GM18517 (cell line): ENCODE results near the gene DPH3.

ENCODE experiments used
- ATAC-seq: cut with Tn5 transposase; IDR thresholded peaks from one replicate; pipeline ENCODE4 v1.9.1; 2021; ENCODE audit warnings: mild to moderate bottlenecking, moderate library complexity; ENCODE audit not compliant: unreplicated experiment

The DPH3 gene

GRCh38 chr3:16294844-16295243 is 30.1 kb upstream of the DPH3 start:
- no peak for ATAC-seq

DNA sequence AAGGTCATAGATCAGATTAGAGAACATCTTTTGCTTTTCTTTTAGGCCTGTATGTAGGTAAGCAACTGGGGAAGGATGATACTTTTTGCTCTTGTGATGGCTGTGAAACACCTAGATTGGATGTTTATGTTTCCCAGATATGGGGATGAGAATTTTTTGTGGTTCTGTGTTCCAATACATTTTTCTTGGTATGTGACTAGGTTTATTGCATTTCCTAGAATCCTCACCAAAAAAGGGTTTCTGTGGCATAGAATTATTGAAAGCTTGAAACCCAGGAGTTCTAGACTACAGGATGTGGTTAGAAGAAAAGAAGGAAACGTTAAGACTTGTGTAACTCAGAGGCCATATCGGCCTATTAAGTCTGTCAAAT is 26.1 kb upstream of the DPH3 start:
- peak; percentile 53 for ATAC-seq

- peak; percentile 35 for ATAC-seq
Measured at GRCh38 chr3:16290007-16290826, 25.5 kb upstream of the DPH3 start.

- ATAC-seq, result no peak
Measured at GRCh38 chr3:16289144-16289889, 24.6 kb upstream of the DPH3 start.

DNA sequence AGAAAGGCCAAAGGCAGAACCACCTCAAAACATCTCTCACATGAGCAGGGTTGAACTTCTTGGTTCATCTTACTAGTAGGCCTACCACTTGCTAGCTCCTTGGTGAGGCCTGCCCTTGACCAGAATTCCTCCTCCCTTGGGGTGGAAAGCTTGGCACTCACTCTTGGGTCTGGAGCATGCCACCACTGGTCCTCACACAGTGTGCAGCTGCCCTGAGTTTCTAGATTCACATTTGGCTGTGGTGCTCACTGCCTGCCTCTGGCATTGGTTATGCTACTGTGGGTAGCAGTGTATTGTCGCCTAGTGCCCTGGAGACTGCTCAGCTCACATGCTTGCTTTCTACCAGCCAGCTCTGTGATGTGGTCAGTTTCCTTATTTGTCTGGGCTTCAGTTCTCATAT is 23.9 kb upstream of the DPH3 start:
- ATAC-seq, result no peak

- ATAC-seq, result no peak
Measured at GRCh38 chr3:16286751-16287543, 22.2 kb upstream of the DPH3 start.

GRCh38 chr3:16286161-16286560 is 21.4 kb upstream of the DPH3 start:
- peak; percentile 48 for ATAC-seq

- no peak for ATAC-seq
Measured at GRCh38 chr3:16284633-16285032, 19.9 kb upstream of the DPH3 start.

DNA sequence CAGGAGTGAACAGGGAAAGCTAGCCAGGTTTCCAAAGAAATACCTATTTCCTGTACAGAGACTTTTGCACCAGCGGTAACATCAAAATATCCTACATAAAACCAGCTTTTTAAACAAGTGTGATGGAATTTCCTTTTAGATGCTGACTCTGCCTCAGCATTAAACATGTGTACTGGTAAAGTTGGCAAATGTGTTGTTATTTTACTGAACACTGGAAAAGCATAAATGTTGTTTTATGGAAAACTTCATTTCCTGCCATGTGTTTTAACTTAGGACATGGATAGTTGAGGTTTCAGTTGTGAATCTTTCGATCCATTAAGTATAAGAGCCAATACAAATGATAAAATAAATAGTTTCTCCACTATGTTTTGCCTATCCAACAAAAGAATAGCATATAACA is 15.9 kb upstream of the DPH3 start:
- ATAC-seq, result no peak

DNA sequence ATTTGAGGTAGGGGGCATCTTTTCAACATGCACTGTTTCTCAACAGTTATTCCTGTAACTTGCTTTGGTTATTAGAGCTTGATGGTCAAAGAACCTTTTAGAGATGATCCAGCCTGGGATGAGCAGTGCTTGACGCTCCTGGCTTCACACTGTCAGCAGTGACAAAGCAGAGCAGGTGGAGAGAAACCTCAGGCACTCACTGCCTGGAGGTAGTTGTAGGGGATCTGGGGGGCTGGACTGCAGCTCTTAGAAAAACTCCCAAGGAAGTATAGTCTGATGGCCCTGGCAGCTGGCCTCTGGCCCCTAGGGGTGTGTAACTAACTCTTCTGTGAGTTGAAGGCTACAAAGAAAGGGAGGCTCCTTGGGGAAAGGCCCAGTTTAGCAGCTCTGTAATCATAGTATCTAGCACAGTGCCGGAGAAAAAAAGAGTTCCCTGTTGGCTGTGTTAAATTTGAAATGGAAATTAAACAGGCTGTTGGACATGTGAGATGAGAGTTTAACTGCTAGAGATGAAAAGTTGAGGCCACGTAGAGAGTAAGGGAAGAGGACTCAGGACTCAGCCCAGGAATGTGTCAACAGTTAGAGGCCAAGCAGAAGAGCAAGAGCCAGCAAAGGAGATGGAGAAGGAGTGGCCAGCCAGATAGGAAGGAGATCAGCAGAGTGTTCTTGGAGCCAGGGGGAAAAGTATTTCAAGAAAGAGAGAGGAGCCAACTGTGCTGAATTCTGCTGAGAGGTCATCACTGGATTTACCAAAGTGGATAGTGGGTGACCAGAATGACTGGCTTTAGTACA is 14.5 kb upstream of the DPH3 start:
- ATAC-seq, result no peak

- no peak for ATAC-seq
Measured at GRCh38 chr3:16277471-16277870, 12.7 kb upstream of the DPH3 start.

DNA sequence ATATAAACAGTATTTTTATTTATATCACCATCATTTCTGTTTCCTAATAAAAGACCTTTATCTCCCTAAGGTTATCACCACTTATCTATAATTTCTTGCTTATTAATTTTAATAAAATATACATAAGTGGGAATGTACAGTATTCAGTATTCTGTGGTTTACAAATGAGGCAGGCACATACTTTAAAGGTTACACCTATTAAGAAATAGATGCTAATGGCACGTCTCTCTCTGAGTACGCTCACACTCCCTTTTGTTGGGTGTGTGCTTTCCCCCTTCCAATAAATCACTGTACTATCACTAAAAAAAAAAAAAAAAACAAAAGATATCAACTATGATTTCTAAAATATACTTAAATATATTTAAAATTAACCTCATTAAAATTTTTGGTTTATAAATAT is 9.1 kb upstream of the DPH3 start:
- ATAC-seq, result no peak

DNA sequence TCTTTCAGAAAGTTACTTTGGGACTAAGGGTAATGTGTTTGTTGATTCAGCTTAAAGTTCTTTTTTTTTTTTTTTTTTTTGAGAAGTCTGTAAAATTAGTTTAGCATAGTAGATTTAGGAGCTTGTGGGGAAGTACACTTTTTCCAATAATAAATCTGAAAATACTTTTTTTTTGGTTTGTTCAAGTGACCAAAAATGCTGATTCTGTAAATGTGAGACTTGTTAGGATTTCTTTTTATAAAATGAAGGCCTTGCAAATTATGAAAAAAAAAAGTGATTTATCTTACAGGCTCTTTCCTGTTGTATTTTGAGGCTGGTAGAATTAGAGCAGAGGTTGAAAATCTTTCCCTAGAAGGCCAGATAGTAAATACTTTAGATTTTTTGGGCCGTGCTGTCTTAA is 7.8 kb upstream of the DPH3 start:
- ATAC-seq, result no peak

DNA sequence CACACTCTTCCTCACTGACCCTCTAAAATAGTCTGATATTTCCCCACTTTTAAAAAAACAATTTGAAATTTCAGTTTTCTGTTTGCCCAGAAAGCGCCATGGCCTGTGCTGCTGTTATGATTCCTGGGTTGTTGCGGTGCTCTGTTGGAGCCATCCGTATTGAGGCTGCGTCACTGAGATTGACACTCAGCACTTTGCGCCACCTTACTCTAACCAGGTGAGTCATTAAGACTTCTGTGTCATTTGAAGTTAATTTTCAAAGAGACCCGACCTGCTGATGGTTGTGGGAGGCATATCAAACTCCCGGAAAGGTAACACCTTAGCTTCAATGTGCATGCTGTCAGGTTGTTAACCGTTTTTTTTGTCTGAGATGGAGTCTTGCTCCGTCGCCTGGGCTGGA is 6.1 kb upstream of the DPH3 start:
- ATAC-seq, result no peak

GRCh38 chr3:16266714-16267113 is 2.0 kb upstream of the DPH3 start:
- ATAC-seq, result no peak

- no peak for ATAC-seq
Measured at GRCh38 chr3:16265455-16265786, 678 bp upstream of the DPH3 start.

GRCh38 chr3:16264174-16264707 is 502 bp downstream of the DPH3 start:
- peak; percentile 8 for ATAC-seq

DNA sequence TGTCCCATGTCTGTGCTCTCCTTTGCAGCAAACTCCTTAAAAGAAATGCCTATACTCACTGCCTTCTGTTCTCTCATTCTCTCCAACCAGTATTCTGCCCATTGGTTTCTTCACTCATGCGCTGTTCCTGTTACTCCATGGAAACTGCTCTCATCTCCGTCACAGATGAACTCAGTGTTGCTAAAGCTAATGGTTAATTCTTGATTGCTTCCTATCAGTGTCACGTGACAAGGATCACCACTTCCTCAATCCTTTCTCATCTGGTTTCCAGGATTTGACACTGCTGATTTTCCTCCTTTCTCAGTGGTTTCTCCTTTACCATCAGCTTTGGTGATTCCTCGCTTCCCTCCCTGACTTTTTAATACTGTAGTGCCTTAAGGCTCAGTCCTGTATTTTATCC is 2.6 kb downstream of the DPH3 start:
- ATAC-seq, result no peak

DNA sequence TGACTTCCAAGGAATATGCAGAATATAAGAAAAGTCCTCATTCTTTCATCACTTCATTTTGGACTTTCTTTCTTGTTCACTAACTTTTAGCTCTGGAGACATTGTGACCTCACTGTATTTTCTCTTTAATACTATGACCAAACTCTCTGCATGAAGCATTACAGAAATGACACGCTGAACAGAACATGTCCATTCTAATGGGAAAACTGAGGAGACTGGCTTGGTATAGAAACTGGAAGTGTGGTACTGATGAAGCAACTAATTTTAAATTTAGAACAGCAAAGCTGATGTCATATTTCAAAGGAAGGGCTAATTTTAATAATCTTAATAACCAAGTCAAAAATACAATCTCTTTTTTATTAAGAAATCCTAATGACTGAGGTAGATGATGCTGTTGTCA is 4.7 kb downstream of the DPH3 start:
- ATAC-seq, result no peak

GRCh38 chr3:16258866-16259265 is 5.9 kb downstream of the DPH3 start:
- no peak for ATAC-seq

- ATAC-seq, result no peak
Measured at GRCh38 chr3:16258177-16258576, 6.6 kb downstream of the DPH3 start.
